HG02759 (cell line): Measurements from ENCODE around the gene ELFN2.

Source experiments
- ATAC-seq: cut with Tn5 transposase; IDR thresholded peaks from one replicate; pipeline ENCODE4 v1.9.1; 2021; ENCODE audit warnings: mild to moderate bottlenecking, moderate library complexity; ENCODE audit not compliant: unreplicated experiment

ELFN2 gene

GRCh38 chr22:37363261-37363992 is 63.9 kb downstream of the ELFN2 start:
- no peak for ATAC-seq

GRCh38 chr22:37362621-37363020 is 64.7 kb downstream of the ELFN2 start:
- ATAC-seq: no peak

- no peak for ATAC-seq
These were observed 68.4 kb downstream of the ELFN2 start for GRCh38 chr22:37358917-37359316.

GRCh38 chr22:37358386-37358785 is 68.9 kb downstream of the ELFN2 start:
- no peak for ATAC-seq

- ATAC-seq: no peak
These were observed 69.7 kb downstream of the ELFN2 start for GRCh38 chr22:37357446-37358075.

GRCh38 chr22:37356922-37357321 is 70.4 kb downstream of the ELFN2 start:
- no peak for ATAC-seq

GRCh38 chr22:37355174-37355573 is 72.1 kb downstream of the ELFN2 start:
- no peak for ATAC-seq

GRCh38 chr22:37354670-37355069 is 72.6 kb downstream of the ELFN2 start:
- no peak for ATAC-seq

GRCh38 chr22:37354261-37354660 is 73.0 kb downstream of the ELFN2 start:
- no peak for ATAC-seq

GRCh38 chr22:37353839-37354238 is 73.4 kb downstream of the ELFN2 start:
- ATAC-seq: no peak

GRCh38 chr22:37352481-37352880 is 74.8 kb downstream of the ELFN2 start:
- ATAC-seq: no peak

- ATAC-seq: no peak
These were observed 76.0 kb downstream of the ELFN2 start for GRCh38 chr22:37351232-37351631.

GRCh38 chr22:37349043-37349814 is 78.0 kb downstream of the ELFN2 start:
- ATAC-seq: no peak

- no peak for ATAC-seq
These were observed 80.8 kb downstream of the ELFN2 start for GRCh38 chr22:37346505-37346895.

GRCh38 chr22:37345863-37346504 is 81.3 kb downstream of the ELFN2 start:
- ATAC-seq: no peak

GRCh38 chr22:37344735-37345449 is 82.4 kb downstream of the ELFN2 start:
- no peak for ATAC-seq

GRCh38 chr22:37343863-37344734 is 83.2 kb downstream of the ELFN2 start:
- ATAC-seq: no peak

- no peak for ATAC-seq
These were observed 83.9 kb downstream of the ELFN2 start for GRCh38 chr22:37343348-37343747.

GRCh38 chr22:37342065-37342464 is 85.2 kb downstream of the ELFN2 start:
- no peak for ATAC-seq
